ENCODE measurements around the gene PNPLA5. TPM values are rescaled to one million over a fixed set of nuclear protein-coding genes. Genes with fewer than 3 reads are reported as not detected.

The PNPLA5 gene
- total RNA-seq, 2 donors from 2014 or later, result 0.68 to 0.73 TPM

DNA sequence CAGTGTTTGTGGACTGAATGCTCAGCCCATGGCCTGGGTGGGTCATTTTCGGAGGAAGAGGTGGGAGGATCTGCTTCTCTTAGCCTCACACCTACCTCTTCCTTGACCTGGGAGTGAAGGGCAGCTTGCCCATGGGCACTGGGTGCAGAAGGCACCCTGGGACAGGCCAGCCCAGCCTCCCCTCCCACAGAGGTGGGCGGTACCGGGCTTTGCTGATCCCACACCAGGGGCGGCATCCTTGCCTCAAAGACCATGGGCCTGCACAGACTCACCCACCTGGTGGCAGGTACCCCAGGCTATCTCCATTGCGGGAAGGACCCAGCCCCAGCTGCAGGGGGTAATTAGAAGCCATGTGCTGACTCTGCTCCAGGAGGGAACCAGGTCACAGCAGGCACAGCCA is 1.5 kb upstream of the PNPLA5 start:
- TF ChIP-seq CTCF (conservative IDR thresholded peaks at IDR 0.05), result no peak
- no peak for DNase-seq
- Mint-ChIP-seq H3K27ac (no peak overlapping the region), H3K4me1 (no peaks in the 10 kb centered on the region), H3K36me3 (ENCODE audit: low read depth) (no peaks in the 10 kb centered on the region), H3K27me3 (ENCODE audit: insufficient read depth) (peaks cover 36% of the 10 kb centered on the region), H3K9me3 (no peaks in the 10 kb centered on the region), H3K4me3 (no peak overlapping the region)
- Histone ChIP-seq H3K36me3 (ENCODE audit: control insufficient read depth, insufficient read depth, low read length) (no peaks in the 10 kb centered on the region), H3K27me3 (ENCODE audit: control insufficient read depth, insufficient read depth, low read length, poor library complexity, severe bottlenecking) (peaks cover 38% of the 10 kb centered on the region), H3K9ac (ENCODE audit: extremely low read depth, low read length, poor library complexity, severe bottlenecking) (no peak overlapping the region), H3K9me3 (ENCODE audit: control insufficient read depth, low read length) (no peaks in the 10 kb centered on the region), H3K4me1 (ENCODE audit: control insufficient read depth, insufficient read depth, low read length) (no peaks in the 10 kb centered on the region), H3K4me3 (ENCODE audit: low read length) (no peak overlapping the region), H3K27ac (ENCODE audit: low read depth, low read length) (no peak overlapping the region)
- WGBS, 2 experiments (ENCODE audit: insufficient coverage in 1 of 2, insufficient read length in 1 of 2), result 73 to 86% methylated on average over 3 to 5 of the region's 5 CpGs

- Mint-ChIP-seq H3K27ac (no peak overlapping the region), H3K9me3 (no peaks in the 10 kb centered on the region), H3K4me3 (peak overlapping the region; percentile 52), H3K4me1 (no peaks in the 10 kb centered on the region), H3K36me3 (ENCODE audit: low read depth) (no peaks in the 10 kb centered on the region), H3K27me3 (ENCODE audit: insufficient read depth) (peaks cover 36% of the 10 kb centered on the region)
- Histone ChIP-seq H3K27ac (ENCODE audit: low read depth, low read length) (no peak overlapping the region), H3K9ac (ENCODE audit: extremely low read depth, low read length, poor library complexity, severe bottlenecking) (no peak overlapping the region), H3K27me3 (ENCODE audit: control insufficient read depth, insufficient read depth, low read length, poor library complexity, severe bottlenecking) (peaks cover 38% of the 10 kb centered on the region), H3K4me3 (ENCODE audit: low read length) (peak overlapping the region; percentile 66), H3K9me3 (ENCODE audit: control insufficient read depth, low read length) (no peaks in the 10 kb centered on the region), H3K36me3 (ENCODE audit: control insufficient read depth, insufficient read depth, low read length) (no peaks in the 10 kb centered on the region), H3K4me1 (ENCODE audit: control insufficient read depth, insufficient read depth, low read length) (no peaks in the 10 kb centered on the region)
- WGBS, 2 experiments (ENCODE audit: insufficient coverage in 1 of 2, insufficient read length in 1 of 2), result 63 to 67% methylated on average over 10 to 13 of the region's 15 CpGs
- DNase-seq, result no peak
- no peak for TF ChIP-seq CTCF (conservative IDR thresholded peaks at IDR 0.05)
These were observed 526 bp upstream of the PNPLA5 start for GRCh38 chr22:43892183-43892894.

DNA sequence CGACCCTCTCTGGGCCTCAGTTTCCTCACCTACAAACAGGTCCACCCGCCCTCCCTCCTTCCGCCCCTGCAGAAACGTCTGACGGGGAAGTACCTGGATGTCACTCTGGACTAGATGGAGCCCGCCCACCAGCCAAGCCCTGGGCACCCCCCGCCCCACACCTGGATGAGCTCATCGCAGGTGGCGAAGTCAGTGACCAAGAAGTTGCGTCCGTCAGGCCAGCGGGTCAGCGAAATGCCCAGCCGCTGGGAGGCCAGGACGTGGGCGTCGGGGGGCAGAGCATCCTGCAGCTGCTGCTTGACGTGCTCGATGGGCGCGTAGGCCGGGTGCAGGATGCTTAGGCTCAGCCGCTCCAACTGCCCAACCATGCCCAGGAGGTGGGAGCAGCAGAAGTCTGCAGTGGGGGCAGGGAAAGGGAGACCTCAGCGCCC is 897 bp downstream of the PNPLA5 start:
- Mint-ChIP-seq H3K27ac (no peak overlapping the region), H3K27me3 (ENCODE audit: insufficient read depth) (peaks cover 36% of the 10 kb centered on the region), H3K36me3 (ENCODE audit: low read depth) (no peaks in the 10 kb centered on the region), H3K4me1 (no peaks in the 10 kb centered on the region), H3K9me3 (no peaks in the 10 kb centered on the region), H3K4me3 (peak overlapping the region; percentile 52)
- Histone ChIP-seq H3K9ac (ENCODE audit: extremely low read depth, low read length, poor library complexity, severe bottlenecking) (no peak overlapping the region), H3K36me3 (ENCODE audit: control insufficient read depth, insufficient read depth, low read length) (no peaks in the 10 kb centered on the region), H3K9me3 (ENCODE audit: control insufficient read depth, low read length) (no peaks in the 10 kb centered on the region), H3K27ac (ENCODE audit: low read depth, low read length) (no peak overlapping the region), H3K4me1 (ENCODE audit: control insufficient read depth, insufficient read depth, low read length) (no peaks in the 10 kb centered on the region), H3K27me3 (ENCODE audit: control insufficient read depth, insufficient read depth, low read length, poor library complexity, severe bottlenecking) (peaks cover 38% of the 10 kb centered on the region), H3K4me3 (ENCODE audit: low read length) (peak overlapping the region; percentile 66)
- WGBS, 2 experiments (ENCODE audit: insufficient coverage in 1 of 2, insufficient read length in 1 of 2), result 47 to 64% methylated on average over 10 to 24 of the region's 24 CpGs
- DNase-seq, result peak; percentile 71
- TF ChIP-seq CTCF (conservative IDR thresholded peaks at IDR 0.05), result no peak
